Upper lobe of left lung (tissue), 6 donors: ENCODE results near the gene TANGO2. TPM values are rescaled to one million over a fixed set of nuclear protein-coding genes. Genes with fewer than 3 reads are reported as not detected.

Source experiments
- ATAC-seq, 2 donors: fragments of 200-7000 bp; cut with Tn5 transposase; one replicate each; pipeline ENCODE4 v1.9.1; 2022; ENCODE audit warnings: mild to moderate bottlenecking in 2 of 2, moderate library complexity in 2 of 2; ENCODE audit not compliant: low FRiP score in 2 of 2
- DNase-seq, 2 donors: peaks; one replicate each; pipeline ENCODE4 v3.0.0-alpha.2; 2019 to 2020
- H3K27ac ChIP-seq, 4 donors: fragments of 200-600 bp; sonication (generic); one replicate each; pipeline ENCODE4 v1.5.1; 2016 to 2019
- H3K27me3 ChIP-seq, 4 donors: fragments of 200-600 bp; sonication (generic); one replicate each; pipeline ENCODE4 v1.5.1; 2017 to 2019
- H3K36me3 ChIP-seq, 4 donors: fragments of 200-600 bp; sonication (generic); one replicate each; pipeline ENCODE4 v1.5.1; 2016 to 2019
- H3K4me1 ChIP-seq, 4 donors: fragments of 200-600 bp; sonication (generic); one replicate each; pipeline ENCODE4 v1.5.1; 2018 to 2019
- H3K4me3 ChIP-seq, 4 donors: fragments of 200-600 bp; sonication (generic); one replicate each; pipeline ENCODE4 v1.5.1; 2017 to 2019; ENCODE audit warnings: mild to moderate bottlenecking in 2 of 4, moderate library complexity in 1 of 4
- H3K9me3 ChIP-seq, 4 donors: fragments of 200-600 bp; sonication (generic); one replicate each; pipeline ENCODE4 v1.5.1; 2018 to 2019
- EP300 ChIP-seq, 4 donors: sonication (generic); formaldehyde crosslinking; IDR thresholded peaks; one replicate each; pipeline ENCODE4 v1.5.1; 2017; ENCODE audit warnings: antibody characterized with exemption in 4 of 4, control low read depth in 2 of 4
- POLR2A ChIP-seq, 4 donors: fragments of 450-650 bp; IDR thresholded peaks; one replicate each; pipeline ENCODE4 v1.5.1; 2016 to 2017; ENCODE audit warnings: antibody characterized with exemption in 4 of 4, mild to moderate bottlenecking in 2 of 4
- POLR2AphosphoS5 ChIP-seq, 2 donors: sonication (generic); formaldehyde crosslinking; IDR thresholded peaks; one replicate each; pipeline ENCODE4 v1.5.1; 2017; ENCODE audit warnings: antibody characterized with exemption in 2 of 2
- WGBS, 2 donors: methylation state at CpG; one replicate each; pipeline ENCODE4 v1.1.5; 2017 to 2018; 5-methylcytosine and 5-hydroxymethylcytosine counted together
- total RNA-seq, 6 donors: library from RNA; depleted of rRNA in 4 of 6; stranded (reverse); fragments of >200 nt in 4 of 6; gene quantifications; one replicate each; pipeline versions ENCODE4 v1.1.0 to v1.2.1, GENCODE V29; 2016 to 2021
- TF ChIP-seq, protein P1 (sequence below), 6 experiments: fragments of 450-650 bp in 4 of 6; fragments of 200-600 bp in 2 of 6; sonication (generic) in 2 of 6; IDR thresholded peaks; one replicate each; pipeline ENCODE4 v1.5.1; 2016 to 2019; ENCODE audit warnings: antibody characterized with exemption in 6 of 6
- donor health status: DM: no; HTN: no; CAD: no; lungs with moderate emphysema.
- donor health status: DM: no; HTN: yes; CAD: no; lungs with severe emphysema.

The TANGO2 gene
- total RNA-seq, 6 donors from 2014 or later: 33.9 to 94.3 (median 55.0) TPM

DNA sequence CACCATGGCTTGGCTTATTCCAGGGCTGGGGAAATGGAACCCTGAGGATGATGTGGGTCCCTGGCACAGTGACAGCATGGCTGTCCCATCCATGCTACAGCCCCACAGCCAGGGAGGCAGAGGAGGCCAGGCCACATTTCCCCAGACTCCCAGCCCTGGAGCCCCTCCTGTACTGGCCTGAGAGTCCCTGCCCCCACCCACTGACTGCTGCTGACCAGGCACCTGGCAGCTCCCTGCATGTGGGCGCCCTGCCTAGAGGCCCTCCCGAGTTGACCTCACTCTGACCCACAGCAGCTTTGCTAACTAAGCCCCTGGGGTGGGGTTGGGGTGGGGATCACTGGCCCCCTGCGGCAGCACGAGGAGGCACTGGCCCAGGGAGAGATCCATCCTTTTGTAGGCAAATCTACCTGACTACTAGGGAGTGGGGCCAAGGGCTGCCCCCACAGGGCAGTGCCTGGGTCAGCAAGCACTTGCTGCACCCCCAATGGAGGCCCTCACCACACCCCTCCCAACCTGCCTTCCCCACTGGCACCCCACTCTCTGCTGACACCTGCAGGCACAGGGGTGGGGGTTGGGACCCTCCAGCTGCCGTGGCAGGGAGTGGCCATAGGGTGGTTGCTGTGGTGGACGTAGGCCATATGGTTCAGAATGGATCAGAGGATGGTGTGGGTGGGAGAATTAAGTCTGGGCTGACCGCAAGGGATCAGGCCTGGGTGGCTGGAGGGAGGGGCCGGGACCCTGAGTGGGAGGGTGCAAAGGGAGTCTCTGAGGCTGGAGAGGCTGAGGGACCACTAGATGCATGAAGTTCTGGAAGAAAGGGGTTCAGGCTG, 21.7 kb upstream of the TANGO2 start:
- Histone ChIP-seq H3K36me3 (no peaks in the 10 kb centered on the region), H3K9me3 (peaks cover 0 to 8% (median 0%) of the 10 kb centered on the region in 4 donors), H3K4me3 (no peak overlapping the region), H3K4me1 (peaks cover 10 to 30% (median 17%) of the 10 kb centered on the region in 4 donors), H3K27me3 (no peaks in the 10 kb centered on the region), H3K27ac (no peak overlapping the region)
- no peak for TF ChIP-seq POLR2AphosphoS5 (IDR thresholded peaks at IDR 0.05)
- no peak for TF ChIP-seq EP300 (IDR thresholded peaks at IDR 0.05)
- TF ChIP-seq, protein P1, sequence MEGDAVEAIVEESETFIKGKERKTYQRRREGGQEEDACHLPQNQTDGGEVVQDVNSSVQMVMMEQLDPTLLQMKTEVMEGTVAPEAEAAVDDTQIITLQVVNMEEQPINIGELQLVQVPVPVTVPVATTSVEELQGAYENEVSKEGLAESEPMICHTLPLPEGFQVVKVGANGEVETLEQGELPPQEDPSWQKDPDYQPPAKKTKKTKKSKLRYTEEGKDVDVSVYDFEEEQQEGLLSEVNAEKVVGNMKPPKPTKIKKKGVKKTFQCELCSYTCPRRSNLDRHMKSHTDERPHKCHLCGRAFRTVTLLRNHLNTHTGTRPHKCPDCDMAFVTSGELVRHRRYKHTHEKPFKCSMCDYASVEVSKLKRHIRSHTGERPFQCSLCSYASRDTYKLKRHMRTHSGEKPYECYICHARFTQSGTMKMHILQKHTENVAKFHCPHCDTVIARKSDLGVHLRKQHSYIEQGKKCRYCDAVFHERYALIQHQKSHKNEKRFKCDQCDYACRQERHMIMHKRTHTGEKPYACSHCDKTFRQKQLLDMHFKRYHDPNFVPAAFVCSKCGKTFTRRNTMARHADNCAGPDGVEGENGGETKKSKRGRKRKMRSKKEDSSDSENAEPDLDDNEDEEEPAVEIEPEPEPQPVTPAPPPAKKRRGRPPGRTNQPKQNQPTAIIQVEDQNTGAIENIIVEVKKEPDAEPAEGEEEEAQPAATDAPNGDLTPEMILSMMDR (IDR thresholded peaks at IDR 0.05): no peak
- TF ChIP-seq POLR2A (IDR thresholded peaks at IDR 0.05): no peak
- DNase-seq (peak in 1 of 2 donors; percentile 66), ATAC-seq (no peak)
- 73 to 89% methylated on average over 4 to 8 of the region's 8 CpGs for WGBS, 2 donors

DNA sequence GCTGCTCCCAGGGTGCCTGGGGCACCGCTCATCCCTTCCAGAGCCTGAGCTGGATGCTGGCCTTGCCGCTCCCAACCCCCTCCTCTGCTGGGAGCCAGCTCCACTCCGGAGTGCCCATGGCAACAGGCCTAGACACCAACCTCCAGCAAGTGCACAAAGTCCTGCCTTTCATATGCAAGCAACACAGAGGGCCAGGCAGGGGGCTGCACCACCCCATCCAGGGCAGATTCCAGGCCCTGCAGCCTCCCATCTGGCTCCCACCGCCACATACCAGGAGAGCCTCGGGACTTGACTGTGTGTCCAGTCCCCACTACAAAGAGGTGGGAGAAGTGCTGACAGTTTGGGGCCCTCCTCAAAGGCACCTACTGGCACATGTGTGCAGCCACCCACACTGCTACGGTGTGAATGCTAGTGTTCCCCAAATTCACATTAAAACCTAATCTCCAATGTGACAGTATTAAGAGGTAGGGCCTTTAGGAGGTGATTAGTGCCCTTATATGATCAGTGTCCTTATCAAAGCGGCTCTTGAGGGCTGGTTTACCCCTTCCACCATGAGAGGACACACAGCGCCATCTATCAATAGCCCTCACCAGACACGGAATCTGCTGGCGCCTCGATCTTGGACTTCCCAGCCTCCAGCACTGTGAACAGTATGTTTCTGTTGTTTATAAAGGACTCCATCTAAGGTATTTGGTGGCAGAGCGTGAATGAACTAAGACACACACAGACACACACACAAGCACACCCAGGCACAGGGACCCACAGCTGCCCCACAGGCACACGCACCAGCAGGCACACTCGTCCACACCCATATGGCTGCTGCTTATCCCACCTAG, 20.4 kb upstream of the TANGO2 start:
- ATAC-seq (no peak), DNase-seq (peak in 1 of 2 donors; percentile 56)
- Histone ChIP-seq H3K4me3 (no peak overlapping the region), H3K27ac (peak overlapping the region in 1 of 4 donors; percentile 50), H3K4me1 (peaks cover 6 to 26% (median 17%) of the 10 kb centered on the region in 4 donors), H3K36me3 (no peaks in the 10 kb centered on the region), H3K27me3 (no peaks in the 10 kb centered on the region), H3K9me3 (peaks cover 0 to 8% (median 0%) of the 10 kb centered on the region in 4 donors)
- no peak for TF ChIP-seq POLR2AphosphoS5 (IDR thresholded peaks at IDR 0.05)
- no peak for TF ChIP-seq POLR2A (IDR thresholded peaks at IDR 0.05)
- TF ChIP-seq EP300 (IDR thresholded peaks at IDR 0.05): no peak
- TF ChIP-seq, protein P1 (IDR thresholded peaks at IDR 0.05): no peak
- WGBS, 2 donors: 90% methylated on average over 11 to 13 of the region's 14 CpGs

DNA sequence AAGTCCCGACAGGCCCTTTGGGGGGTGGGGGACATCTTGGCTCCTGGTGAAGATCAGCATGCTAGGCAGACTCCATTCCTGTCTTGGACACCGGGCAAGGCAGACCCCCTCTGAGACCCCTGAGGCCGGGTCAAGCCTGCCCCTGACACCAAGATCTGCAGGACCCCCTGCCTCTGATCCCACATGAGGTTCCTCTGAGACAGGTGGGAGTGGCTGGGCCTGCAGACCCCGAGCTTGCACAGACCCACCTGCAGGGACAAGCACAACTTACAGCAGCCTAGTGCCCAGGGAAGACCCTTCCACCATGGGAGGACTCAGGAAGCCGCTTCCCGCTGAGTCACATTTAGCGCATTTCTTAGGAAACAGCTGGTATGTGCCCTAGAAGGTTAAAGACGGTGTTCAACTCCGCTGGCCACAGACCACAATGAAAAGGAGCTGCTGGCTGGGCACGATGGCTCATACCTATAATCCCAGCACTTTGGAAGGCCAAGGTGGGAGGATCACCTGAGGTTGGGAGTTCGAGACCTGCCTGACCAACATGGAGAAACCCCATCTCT, 19.8 kb upstream of the TANGO2 start:
- H3K27ac ChIP-seq: peak overlapping the region in 1 of 4 donors; percentile 50
- no peak for TF ChIP-seq POLR2AphosphoS5 (IDR thresholded peaks at IDR 0.05)
- no peak for TF ChIP-seq EP300 (IDR thresholded peaks at IDR 0.05)
- TF ChIP-seq POLR2A (IDR thresholded peaks at IDR 0.05): no peak
- TF ChIP-seq, protein P1 (IDR thresholded peaks at IDR 0.05): no peak
- no peak overlapping the region for H3K4me3 ChIP-seq
- H3K9me3 ChIP-seq: peaks cover 0 to 8% (median 0%) of the 10 kb centered on the region in 4 donors
- H3K27me3 ChIP-seq: no peaks in the 10 kb centered on the region
- peaks cover 0 to 20% (median 14%) of the 10 kb centered on the region in 4 donors for H3K4me1 ChIP-seq
- ATAC-seq (no peak), DNase-seq (peak in 1 of 2 donors; percentile 39)
- H3K36me3 ChIP-seq: no peaks in the 10 kb centered on the region
- 70 to 91% methylated on average over 6 to 11 of the region's 11 CpGs for WGBS, 2 donors

DNA sequence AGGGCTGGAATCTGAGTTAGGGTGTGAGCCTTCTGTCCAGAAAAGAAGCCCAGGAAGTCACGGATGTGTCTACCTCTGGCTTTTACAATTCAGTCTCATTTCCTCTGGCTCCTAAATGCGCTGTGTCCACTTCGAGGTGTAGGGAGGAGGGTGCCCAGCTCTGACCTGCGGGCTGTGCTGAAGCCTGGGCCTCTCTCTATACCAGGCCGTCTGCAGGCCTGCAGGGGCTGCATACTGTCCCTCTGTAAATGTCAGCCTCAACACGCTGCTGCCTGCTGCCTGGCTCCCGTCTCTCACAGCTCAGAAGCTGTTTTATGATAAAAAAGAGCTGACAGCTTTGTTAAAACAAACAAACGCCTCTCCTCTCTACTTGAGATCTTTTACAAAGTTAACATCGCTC, 18.8 kb upstream of the TANGO2 start:
- ATAC-seq (no peak), DNase-seq (no peak)
- Histone ChIP-seq H3K4me1 (peaks cover 0 to 20% (median 14%) of the 10 kb centered on the region in 4 donors), H3K9me3 (peaks cover 0 to 8% (median 0%) of the 10 kb centered on the region in 4 donors), H3K36me3 (no peaks in the 10 kb centered on the region), H3K4me3 (no peak overlapping the region), H3K27me3 (no peaks in the 10 kb centered on the region), H3K27ac (peak overlapping the region in 2 of 4 donors; percentile 22 to 40)
- 80 to 83% methylated on average over 8 to 9 of the region's 9 CpGs for WGBS, 2 donors
- TF ChIP-seq POLR2AphosphoS5 (IDR thresholded peaks at IDR 0.05): no peak
- TF ChIP-seq, protein P1 (IDR thresholded peaks at IDR 0.05): no peak
- no peak for TF ChIP-seq EP300 (IDR thresholded peaks at IDR 0.05)
- no peak for TF ChIP-seq POLR2A (IDR thresholded peaks at IDR 0.05)
